NCI-H2107 (cell line): ENCODE measurements around the gene WDR37.
"Not testable (repeated sequence)": the region's sequence is repeated elsewhere in the genome, so short reads cannot be mapped to it uniquely, and the experiment has no call there.

Experiments
- DNase-seq: peaks from one replicate; lab custom pipeline; 2025; lab: John Stamatoyannopoulos, UW

Gene WDR37

GRCh38 chr10:1056326-1057105 is at the start of gene WDR37:
WDR37 (plus strand) TSS chr10:1056385; CDS start chr10:1072156, 15,771 bp downstream.
- no peak for DNase-seq

DNA sequence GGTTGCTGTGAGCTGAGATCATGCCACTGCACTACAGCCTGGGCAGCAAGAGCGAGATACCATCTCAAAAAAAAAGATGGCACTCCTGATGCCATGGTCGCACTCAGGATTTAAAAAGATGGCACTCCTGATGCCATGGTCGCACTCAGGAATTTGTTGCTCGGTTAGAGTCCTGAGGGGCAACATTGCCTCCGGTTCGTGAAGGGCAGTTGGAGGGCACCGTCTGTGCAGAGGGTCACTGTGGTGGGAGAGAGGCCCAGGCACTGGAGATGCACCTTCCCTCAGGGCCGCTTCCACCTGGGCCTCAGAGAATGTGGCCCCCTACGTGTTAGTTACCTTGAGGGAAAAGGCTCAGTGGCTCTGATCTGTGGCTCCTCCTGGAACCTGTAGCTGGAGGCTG is 49.6 kb upstream of the WDR37 start:
- DNase-seq, result no peak

DNA sequence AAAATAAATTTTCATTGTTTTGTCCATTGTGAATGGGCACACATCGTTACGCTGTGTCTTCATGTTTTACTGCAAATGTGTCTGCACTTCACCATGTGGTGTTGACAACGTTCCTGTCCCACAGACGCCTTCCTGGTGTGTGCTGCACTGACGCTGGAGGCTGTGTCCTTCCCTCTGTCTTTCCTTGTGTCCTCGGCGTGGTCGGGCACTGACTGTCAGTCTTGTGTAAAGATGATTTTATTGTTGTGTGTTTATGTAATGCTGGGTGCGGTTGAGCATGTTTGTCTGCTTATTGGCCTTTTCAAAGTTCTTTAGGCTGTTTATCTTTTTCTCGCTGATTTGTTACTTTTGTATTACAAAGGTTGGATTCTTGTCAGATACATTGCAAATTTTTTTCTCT is 48.6 kb upstream of the WDR37 start:
- no peak for DNase-seq

GRCh38 chr10:1009071-1009494 is 47.1 kb upstream of the WDR37 start:
- no peak for DNase-seq

GRCh38 chr10:1009947-1010346 is 46.2 kb upstream of the WDR37 start:
- DNase-seq, result not testable (repeated sequence)

DNA sequence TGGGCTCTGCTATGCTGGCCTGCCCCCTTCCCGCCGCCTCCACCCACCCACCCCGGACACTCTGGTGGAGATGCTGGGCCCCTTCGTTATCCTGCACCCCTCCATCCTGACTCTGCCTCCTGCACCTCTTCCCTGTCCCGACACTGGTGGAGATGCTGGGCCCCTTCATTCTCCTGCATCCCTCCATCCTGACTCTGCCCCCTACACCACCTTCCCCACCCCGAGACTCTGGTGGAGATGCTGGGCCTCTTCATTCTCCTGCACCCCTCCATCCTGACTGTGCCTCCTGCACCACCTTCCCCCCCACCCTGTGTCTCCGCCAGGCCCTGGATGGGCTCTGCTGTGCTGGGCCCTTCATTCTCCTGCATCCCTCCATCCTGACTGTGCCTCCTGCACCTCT is 45.5 kb upstream of the WDR37 start:
- no peak for DNase-seq

DNA sequence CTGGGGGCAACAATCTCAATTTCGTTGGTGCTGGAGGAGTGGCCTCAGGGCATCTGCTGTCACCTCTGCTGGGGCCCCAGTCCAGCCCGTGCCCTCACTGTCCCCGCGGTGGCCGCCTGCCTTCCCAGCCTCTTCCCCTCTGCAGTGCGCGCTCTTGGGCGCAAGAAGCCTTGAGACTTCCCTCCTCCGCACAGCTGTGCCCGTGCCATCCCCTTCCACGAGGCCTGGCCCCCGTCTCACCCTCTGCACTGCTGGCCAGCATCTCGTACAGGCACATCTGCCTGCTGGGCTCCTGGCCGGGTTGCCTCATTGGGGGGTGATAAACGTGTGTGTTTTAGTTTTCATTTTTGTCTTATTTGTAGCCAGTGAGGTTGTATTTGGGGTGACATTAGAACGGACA is 44.5 kb upstream of the WDR37 start:
- no peak for DNase-seq

GRCh38 chr10:1015688-1016087 is 40.5 kb upstream of the WDR37 start:
- no peak for DNase-seq

- DNase-seq, result no peak
Observed at GRCh38 chr10:1019362-1019761, 36.8 kb upstream of the WDR37 start.

DNA sequence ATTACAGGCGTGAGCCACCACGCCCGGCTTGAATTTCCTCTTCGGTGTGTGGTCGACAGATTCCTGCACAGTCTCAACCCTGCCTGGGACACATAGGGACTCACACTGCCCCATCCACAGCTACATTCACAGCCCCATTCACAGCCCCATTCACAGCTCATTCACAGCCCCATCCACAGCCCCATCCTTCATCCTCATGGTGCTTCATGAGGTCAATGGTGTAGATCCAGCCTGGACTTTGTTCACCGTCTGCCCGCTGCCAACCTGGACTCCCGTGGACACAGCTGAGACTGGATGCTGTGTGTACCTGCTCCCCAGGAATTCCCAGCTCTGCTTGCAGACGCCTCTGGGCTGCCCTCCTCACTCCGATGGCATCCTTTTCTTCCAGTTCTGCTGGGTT is 35.7 kb upstream of the WDR37 start:
- no peak for DNase-seq

GRCh38 chr10:1020958-1021357 is 35.2 kb upstream of the WDR37 start:
- no peak for DNase-seq

GRCh38 chr10:1022413-1022812 is 33.8 kb upstream of the WDR37 start:
- no peak for DNase-seq

DNA sequence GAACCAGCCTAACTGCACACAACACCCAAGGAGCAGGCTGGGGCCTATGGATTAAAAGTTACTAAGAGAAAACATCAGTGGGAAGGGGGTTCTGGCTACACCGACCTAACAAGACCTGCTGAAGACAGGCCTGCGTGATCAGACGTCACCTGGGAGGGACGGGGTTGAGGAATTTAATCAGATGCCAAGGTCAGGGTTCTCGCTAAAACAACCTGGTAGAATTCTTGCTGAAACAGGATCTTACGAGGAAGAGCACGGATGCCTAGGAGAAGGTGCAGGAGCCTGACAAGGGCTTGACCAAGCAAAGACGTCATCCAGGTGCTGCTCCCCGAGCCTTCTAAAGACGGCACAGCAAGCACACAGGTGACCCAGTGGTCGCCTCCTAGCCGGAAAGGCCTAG is 32.1 kb upstream of the WDR37 start:
- DNase-seq, result no peak

DNA sequence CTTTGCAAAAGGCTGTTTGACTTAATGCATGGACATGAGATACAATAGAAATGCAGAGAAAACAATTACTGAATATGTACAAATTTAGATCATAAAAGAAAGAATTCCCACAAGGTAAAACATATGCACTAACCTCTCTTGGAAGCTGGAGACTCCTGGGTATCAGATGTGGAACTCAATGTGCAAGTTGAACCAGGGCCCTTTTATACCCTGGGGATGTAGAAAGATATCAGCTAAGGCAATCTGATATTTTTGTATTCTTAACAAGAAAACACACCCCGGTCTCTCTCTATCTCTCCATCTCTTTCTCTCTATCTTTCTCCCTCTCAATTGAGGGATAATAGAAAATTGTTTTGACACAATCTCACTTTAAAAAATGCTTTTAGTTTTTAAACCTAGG is 30.5 kb upstream of the WDR37 start, which contains the start of gene IDI2:
IDI2 (minus strand) TSS at position 177 of the 400 bp plus-strand sequence. CDS start 1,136 bp downstream, outside the sequence.
- no peak for DNase-seq

GRCh38 chr10:1026578-1026977 is 29.6 kb upstream of the WDR37 start:
- no peak for DNase-seq

DNA sequence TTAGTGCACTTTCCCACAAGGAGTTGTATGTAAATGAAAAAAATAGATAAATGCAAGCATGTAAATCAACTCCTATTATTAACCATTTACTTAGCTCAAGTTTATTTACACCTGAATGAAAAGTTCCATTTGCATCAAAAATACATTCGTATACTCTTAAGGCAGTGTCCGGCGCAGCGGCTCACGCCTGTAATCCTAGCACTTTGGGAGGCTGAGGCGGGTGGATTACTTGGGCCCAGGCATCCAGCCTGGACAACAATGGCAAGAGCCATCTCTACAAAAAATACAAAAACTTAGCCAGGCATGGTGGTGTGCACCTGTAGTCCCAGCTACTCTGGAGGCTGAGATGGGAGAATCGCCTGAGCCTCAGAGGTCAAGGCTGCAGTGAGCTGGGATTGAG is 26.3 kb upstream of the WDR37 start:
- no peak for DNase-seq

DNA sequence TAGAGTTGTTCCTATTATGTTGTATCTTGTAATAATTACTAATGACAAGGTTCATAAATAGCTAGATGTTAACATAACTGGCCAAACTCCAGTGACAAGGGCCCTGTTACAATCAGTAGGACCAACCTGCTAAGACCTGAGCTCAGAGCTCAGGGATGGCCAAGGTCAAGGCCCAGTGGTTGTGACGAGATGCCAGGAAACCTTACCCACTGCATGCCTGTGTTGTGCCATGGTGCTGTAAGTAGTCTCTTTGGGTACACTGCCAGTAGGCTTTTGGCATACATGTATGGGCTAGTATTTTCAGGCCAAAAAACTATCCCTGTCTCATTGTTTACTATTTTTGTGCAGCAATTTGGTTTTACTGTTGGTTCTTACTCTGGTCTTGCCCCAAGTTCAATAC is 22.6 kb upstream of the WDR37 start:
- no peak for DNase-seq

DNA sequence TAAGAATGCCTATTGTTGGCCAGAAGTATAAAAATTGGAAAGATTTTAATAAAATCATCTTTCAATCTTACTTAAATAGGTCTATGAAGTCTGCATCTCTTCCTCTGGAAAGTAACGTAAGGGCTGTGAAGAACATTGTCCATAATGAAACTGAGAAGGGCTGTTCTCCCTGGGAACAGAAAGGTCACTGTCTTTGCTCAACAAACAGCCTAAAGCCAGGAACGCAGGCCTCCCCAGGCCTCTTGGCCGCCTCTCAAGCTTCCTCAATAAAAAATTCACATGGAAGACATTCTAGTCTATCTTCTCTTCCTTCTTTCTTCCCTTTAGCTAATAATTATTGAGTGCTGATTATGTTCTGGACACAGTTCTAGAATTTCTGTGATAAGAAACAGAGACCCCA is 21.4 kb upstream of the WDR37 start:
- DNase-seq, result no peak

- no peak for DNase-seq
Observed at GRCh38 chr10:1035201-1035600, 21.0 kb upstream of the WDR37 start.

- no peak for DNase-seq
Observed at GRCh38 chr10:1036341-1036791, 19.8 kb upstream of the WDR37 start.

DNA sequence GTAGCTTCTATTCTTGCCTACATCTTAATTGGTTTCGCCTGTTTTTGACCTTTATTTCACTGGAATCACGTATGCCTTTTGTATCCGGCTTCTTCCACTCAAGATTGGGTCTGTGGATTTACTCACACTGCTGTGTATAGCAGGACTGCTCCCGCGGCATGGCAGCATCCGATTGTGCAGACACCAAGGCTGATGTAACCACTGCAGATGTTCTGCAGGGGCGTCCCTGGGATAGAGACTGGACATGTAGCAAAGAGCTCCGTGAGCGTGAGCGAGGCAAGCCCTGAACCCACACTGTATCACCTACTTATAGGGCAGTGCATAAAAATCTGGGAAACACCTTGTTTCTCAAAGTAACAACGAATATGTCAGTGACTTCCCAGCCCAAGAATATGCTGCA is 19.1 kb upstream of the WDR37 start:
- DNase-seq, result no peak

- not testable (repeated sequence) for DNase-seq
Observed at GRCh38 chr10:1038769-1039168, 17.4 kb upstream of the WDR37 start.

DNA sequence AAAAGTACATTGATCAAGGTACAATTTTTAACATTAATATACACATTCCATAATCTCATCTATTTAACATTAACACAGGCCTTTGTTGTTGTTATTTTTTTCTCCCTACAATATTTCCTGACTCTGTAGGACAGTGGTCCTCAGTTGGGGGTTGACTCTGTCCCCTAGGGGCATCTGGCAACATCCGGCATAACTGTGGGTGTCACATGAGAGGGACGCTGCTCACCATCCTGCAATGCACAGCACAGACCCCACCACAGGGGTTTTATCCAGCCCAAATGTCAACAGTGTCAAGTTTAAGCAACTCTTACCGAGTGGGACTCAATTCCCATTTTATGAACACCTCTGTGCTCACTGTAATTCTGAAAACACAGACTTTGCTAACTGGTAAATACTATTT is 16.1 kb upstream of the WDR37 start:
- DNase-seq, result no peak

- no peak for DNase-seq
Observed at GRCh38 chr10:1041514-1041913, 14.7 kb upstream of the WDR37 start.
